ENCODE measurements around the gene CLIC4.

DNA sequence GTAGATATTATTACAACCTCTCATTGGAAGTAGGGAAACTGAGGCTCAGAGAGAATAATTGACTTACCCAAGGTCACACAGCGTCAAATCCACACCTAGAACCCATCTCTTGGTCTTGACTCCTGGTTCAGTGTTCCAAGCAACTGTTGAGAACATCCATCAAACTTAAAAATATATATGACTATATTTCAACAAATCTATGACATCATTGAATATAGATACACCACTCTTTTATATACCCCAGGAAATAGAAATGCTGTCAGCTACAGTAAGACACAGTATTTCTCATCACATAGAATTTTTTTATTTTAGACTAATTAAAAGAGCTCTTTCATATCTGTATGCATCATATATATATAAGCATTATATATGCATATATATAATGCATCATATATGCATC lies 127.9 kb downstream of the CLIC4 start:
- TF ChIP-seq, protein P1, sequence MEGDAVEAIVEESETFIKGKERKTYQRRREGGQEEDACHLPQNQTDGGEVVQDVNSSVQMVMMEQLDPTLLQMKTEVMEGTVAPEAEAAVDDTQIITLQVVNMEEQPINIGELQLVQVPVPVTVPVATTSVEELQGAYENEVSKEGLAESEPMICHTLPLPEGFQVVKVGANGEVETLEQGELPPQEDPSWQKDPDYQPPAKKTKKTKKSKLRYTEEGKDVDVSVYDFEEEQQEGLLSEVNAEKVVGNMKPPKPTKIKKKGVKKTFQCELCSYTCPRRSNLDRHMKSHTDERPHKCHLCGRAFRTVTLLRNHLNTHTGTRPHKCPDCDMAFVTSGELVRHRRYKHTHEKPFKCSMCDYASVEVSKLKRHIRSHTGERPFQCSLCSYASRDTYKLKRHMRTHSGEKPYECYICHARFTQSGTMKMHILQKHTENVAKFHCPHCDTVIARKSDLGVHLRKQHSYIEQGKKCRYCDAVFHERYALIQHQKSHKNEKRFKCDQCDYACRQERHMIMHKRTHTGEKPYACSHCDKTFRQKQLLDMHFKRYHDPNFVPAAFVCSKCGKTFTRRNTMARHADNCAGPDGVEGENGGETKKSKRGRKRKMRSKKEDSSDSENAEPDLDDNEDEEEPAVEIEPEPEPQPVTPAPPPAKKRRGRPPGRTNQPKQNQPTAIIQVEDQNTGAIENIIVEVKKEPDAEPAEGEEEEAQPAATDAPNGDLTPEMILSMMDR (IDR thresholded peaks at IDR 0.05): no peak
- TF ChIP-seq EZH2 (IDR thresholded peaks at IDR 0.05; ENCODE audit: borderline replicate concordance, insufficient read depth, low read depth, low read length, poor library complexity, severe bottlenecking): no peak

All from B cell (primary cell).